Cerebellar cortex (tissue), 1 donor: ENCODE results near the gene SLC25A22.
A peak's percentile ranks its signal among the peaks of the same experiment; 100 is the strongest.

Experiments
- DNase-seq: peaks from one replicate; pipeline ENCODE4 v3.0.0-alpha.2; 2015; ENCODE audit warnings: low spot score

The SLC25A22 gene

DNA sequence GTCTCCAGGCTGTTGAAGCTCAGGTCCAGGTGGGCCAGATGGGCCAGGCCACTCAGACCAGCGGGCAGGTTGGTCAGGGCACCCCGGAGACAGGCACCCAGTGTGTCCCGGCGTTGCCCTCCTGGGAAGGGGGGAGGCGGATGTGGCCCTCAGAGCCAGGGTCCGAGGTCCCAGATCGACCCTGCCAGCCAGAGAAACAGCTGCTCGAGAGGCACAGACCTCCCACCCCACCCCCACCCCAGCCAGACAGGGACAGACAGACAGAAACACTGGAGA lies 5.3 kb upstream of the SLC25A22 start:
- no peak for DNase-seq

- DNase-seq, result no peak
Observed at GRCh38 chr11:802693-803466, 4.8 kb upstream of the SLC25A22 start.

- no peak for DNase-seq
Observed at GRCh38 chr11:802018-802617, 4.0 kb upstream of the SLC25A22 start.

GRCh38 chr11:801097-801780 lies 3.2 kb upstream of the SLC25A22 start:
- no peak for DNase-seq

DNA sequence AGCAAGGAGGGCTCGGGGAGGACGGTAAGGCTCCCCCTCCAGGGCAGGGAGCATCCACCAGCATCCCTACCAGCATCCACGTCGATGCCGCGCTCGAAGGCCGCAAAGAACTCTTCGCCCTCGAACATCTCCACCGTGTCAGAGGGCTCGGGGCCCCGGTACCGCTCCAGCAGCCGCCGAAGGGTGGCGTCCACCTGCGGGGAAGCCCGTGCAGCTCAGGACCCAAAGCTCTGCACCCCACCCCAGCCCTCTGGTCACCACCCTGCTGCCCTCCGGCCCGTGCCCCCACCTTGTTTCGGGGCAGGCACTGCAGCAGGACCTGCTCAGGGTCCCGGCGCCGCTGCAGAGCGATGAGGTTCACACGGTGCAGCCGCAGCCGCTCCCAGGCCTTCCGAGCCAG lies 2.4 kb upstream of the SLC25A22 start:
- DNase-seq, result no peak

DNA sequence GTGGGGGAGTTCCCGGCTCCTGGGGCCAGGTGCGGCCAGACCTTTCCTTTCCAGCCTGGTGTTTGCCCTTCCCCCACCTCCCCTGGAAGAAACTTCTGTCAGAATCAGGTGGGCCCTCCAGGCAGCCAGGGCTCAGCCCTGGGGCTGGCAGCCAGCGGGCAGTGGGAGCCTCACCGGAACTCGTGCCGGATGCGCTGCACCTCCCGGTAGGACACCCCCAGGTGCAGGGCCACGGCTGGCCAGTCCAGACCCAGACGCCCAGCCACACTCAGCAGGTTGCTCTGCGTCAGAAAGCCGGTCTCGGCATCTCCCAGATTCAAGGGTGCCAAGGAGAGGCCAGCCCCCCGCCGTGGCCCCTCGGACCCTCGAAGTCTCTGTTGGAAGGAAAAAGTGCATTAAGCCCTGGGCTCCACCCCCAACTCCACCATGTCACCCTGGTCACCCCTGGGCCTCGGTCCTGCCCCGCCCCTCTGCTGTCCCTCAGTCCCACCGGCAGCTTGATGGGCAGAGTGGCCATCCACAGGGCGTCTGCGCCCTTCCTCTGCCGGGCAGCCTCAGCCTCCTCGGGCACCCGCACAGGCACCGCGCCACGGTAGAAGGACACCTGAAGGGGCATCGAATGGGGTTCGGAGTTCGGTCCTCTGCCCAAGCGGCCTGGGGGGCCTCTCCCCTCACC lies 1.7 kb upstream of the SLC25A22 start:
- DNase-seq, result no peak

GRCh38 chr11:797296-798092 lies 587 bp downstream of the SLC25A22 start:
- peak; percentile 70 for DNase-seq

GRCh38 chr11:796565-797295 lies 1.4 kb downstream of the SLC25A22 start:
- DNase-seq, result no peak

DNA sequence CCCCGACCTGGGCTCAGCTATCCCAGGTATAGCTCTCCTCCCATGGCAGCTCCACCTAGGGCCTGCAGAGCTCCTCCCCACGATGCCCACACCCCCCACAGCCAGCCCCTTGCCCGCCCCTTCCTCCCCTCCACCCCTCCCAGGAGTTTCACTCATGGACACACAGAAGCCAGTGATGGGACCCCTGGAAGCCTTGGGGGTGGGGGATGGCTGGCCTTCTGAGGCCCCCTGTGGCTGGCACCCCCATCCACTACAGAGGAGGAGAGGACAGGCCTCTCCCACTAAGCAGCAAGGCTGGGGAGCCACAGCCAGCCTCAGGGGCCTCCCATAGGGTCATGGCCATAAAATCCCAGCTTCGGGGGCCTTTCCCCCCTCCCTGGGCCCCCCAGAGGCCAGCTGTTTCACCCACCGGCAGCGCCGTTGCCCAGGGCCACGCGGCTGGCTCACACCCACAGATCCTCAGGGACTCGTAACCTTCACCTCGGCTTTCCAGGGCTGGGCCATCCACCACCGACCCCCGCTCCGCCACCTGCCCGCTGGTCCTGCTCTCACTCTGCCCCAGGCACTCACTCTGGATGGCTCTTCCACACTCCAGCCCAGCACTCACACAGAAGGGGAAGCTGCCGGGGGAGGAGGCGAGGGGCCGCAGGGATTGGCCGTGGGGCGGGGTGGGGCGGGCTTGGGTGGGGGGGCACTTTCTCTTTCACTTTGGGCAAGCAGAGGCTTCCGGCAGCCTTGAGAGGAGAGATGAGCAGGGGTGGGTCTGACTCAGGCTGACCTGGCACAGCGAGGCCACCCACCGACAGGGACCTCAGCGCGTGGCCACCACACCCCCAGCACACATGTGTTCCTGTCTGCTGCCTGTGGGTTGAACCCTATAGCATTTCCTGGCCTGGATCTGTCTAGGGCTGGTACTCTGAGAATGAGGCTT lies 2.2 kb downstream of the SLC25A22 start:
- DNase-seq, result peak; percentile 58

- peak; percentile 65 for DNase-seq
Observed at GRCh38 chr11:794766-795633, 3.1 kb downstream of the SLC25A22 start.

DNA sequence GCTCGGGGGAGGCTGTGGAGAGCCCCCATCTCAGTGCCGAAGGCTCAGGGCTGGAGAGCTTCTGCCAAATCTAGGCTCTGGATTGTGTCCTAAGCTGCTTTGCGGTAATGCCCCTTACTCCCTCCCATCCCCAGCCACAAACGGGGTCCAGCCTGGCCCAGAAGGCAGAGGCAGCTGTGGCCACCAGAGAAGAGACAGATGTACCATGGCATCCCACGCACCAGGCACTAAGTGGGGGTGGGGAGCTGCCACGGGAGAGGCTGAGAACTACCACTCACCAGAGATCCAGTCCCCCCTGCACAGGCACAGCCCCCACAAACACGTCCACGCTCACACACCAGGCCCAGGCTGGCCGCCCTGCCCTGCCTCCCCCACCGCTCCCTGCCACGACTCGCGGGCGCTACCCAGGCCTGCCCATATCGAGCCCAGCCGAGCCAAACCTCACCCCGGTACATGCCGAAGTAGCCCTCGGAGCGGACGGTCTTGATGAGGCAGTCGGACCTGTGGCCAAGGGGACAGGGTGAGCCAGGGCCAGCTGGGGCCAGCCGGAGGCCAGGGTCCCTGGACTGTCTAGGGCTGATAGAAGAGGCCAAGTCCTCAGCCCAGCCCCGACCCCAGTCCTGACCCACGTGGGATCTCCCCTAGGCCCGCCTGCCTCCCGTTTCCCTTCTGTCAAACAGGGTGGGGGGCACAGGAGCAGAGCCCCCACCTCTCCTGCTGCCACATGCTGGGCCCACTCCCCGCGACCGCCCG lies 3.9 kb downstream of the SLC25A22 start:
- DNase-seq, result no peak

GRCh38 chr11:793556-793955 lies 4.5 kb downstream of the SLC25A22 start:
- peak; percentile 95 for DNase-seq

DNA sequence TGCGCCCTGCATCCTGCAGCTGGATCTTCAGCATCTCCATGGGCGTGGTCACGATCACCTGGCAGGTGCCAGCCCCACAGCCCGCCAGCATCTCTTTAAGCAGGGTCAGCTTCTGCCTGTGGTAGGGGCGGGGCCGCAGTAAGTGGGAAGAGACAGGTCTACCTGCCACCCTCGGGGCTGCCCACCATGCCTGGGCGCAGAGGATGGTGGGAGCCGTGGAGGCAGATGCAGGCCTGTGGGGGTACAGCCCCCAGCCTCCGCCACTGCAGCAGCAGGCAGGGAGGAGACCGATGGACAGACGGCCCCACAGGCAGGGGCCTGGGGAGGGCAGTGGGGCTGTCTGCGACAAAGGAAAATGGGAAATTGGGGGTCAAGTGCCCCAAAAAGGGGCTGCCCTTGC lies 5.2 kb downstream of the SLC25A22 start:
- DNase-seq, result no peak

DNA sequence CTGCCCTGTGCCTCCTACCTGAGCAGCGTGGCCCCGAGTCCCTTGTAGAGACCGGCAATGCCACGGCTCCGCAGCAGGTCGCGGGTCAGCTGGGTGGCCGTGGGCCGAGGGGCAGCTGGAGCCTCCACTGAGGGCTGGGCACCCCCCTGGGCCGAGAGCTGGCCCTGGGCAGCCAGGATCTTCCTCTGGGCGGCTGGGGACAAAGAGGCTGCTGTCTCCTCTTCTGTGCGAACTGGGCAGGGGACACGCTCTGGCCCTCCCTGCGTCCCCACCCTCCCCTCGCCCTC lies 5.6 kb downstream of the SLC25A22 start:
- no peak for DNase-seq

- no peak for DNase-seq
Observed at GRCh38 chr11:791658-792534, 6.2 kb downstream of the SLC25A22 start.

GRCh38 chr11:790721-791564 lies 7.1 kb downstream of the SLC25A22 start:
- peak; percentile 80 for DNase-seq

GRCh38 chr11:789943-790342 lies 8.1 kb downstream of the SLC25A22 start, which contains the start of gene CEND1:
TSS of gene CEND1 (minus strand) at chr11:790090. CDS start at chr11:788576, 1,514 bp downstream.
- DNase-seq, result peak; percentile 71
